ENCODE measurements around the gene PIK3C2G.

The PIK3C2G gene

GRCh38 chr12:18562531-18562930 is 301.2 kb downstream of the PIK3C2G start:
- no peak for DNase-seq (ENCODE audit: low read depth in 2 of 2)

- DNase-seq (ENCODE audit: low read depth in 2 of 2), result no peak
These were observed 303.0 kb downstream of the PIK3C2G start for GRCh38 chr12:18564306-18564705.

GRCh38 chr12:18567787-18568186 is 306.5 kb downstream of the PIK3C2G start:
- no peak for DNase-seq (ENCODE audit: low read depth in 2 of 2)

GRCh38 chr12:18570543-18570942 is 309.2 kb downstream of the PIK3C2G start:
- no peak for DNase-seq (ENCODE audit: low read depth in 2 of 2)

- DNase-seq (ENCODE audit: low read depth in 2 of 2), result no peak
These were observed 314.8 kb downstream of the PIK3C2G start for GRCh38 chr12:18576104-18576626.

GRCh38 chr12:18576648-18577047 is 315.3 kb downstream of the PIK3C2G start:
- DNase-seq (ENCODE audit: low read depth in 2 of 2), result no peak

- no peak for DNase-seq (ENCODE audit: low read depth in 2 of 2)
These were observed 316.9 kb downstream of the PIK3C2G start for GRCh38 chr12:18578191-18578590.

- DNase-seq (ENCODE audit: low read depth in 2 of 2), result no peak
These were observed 319.0 kb downstream of the PIK3C2G start for GRCh38 chr12:18580291-18580690.

- no peak for DNase-seq (ENCODE audit: low read depth in 2 of 2)
These were observed 319.4 kb downstream of the PIK3C2G start for GRCh38 chr12:18580706-18581105.

GRCh38 chr12:18581232-18581962 is 320.1 kb downstream of the PIK3C2G start:
- no peak for DNase-seq (ENCODE audit: low read depth in 2 of 2)

- DNase-seq (ENCODE audit: low read depth in 2 of 2), result no peak
These were observed 322.3 kb downstream of the PIK3C2G start for GRCh38 chr12:18583655-18584054.

GRCh38 chr12:18586581-18586980 is 325.3 kb downstream of the PIK3C2G start:
- DNase-seq (ENCODE audit: low read depth in 2 of 2), result no peak

- no peak for DNase-seq (ENCODE audit: low read depth in 2 of 2)
These were observed 328.0 kb downstream of the PIK3C2G start for GRCh38 chr12:18589316-18589715.

GRCh38 chr12:18591473-18591872 is 330.2 kb downstream of the PIK3C2G start:
- DNase-seq (ENCODE audit: low read depth in 2 of 2), result no peak

- no peak for DNase-seq (ENCODE audit: low read depth in 2 of 2)
These were observed 334.1 kb downstream of the PIK3C2G start for GRCh38 chr12:18595412-18595811.

- no peak for DNase-seq (ENCODE audit: low read depth in 2 of 2)
These were observed 340.6 kb downstream of the PIK3C2G start for GRCh38 chr12:18601962-18602361.

GRCh38 chr12:18612971-18613370 is 351.7 kb downstream of the PIK3C2G start:
- DNase-seq (ENCODE audit: low read depth in 2 of 2), result no peak

- DNase-seq (ENCODE audit: low read depth in 2 of 2), result no peak
These were observed 359.7 kb downstream of the PIK3C2G start for GRCh38 chr12:18620986-18621385.

GRCh38 chr12:18629445-18629844 is 368.1 kb downstream of the PIK3C2G start:
- DNase-seq (ENCODE audit: low read depth in 2 of 2), result no peak

GRCh38 chr12:18629916-18630315 is 368.6 kb downstream of the PIK3C2G start:
- DNase-seq (ENCODE audit: low read depth in 2 of 2), result no peak

- no peak for DNase-seq (ENCODE audit: low read depth in 2 of 2)
These were observed 370.0 kb downstream of the PIK3C2G start for GRCh38 chr12:18631339-18631738.

- no peak for DNase-seq (ENCODE audit: low read depth in 2 of 2)
These were observed 371.5 kb downstream of the PIK3C2G start for GRCh38 chr12:18632848-18633247.

GRCh38 chr12:18634382-18634781 is 373.1 kb downstream of the PIK3C2G start:
- no peak for DNase-seq (ENCODE audit: low read depth in 2 of 2)
